ENCODE measurements around the gene LRBA. TPM values are rescaled to one million over a fixed set of nuclear protein-coding genes. Genes with fewer than 3 reads are reported as not detected.
A peak's percentile ranks its signal among the peaks of the same experiment; 100 is the strongest.
"Not testable (repeated sequence)": the region's sequence is repeated elsewhere in the genome, so short reads cannot be mapped to it uniquely, and the experiment has no call there.

The LRBA gene
- total RNA-seq, 1 experiment from 2014 or later: 25.9 TPM

GRCh38 chr4:150679018-150679764 is 335.9 kb downstream of the LRBA start:
- DNase-seq (ENCODE audit: low spot score): peak; percentile 1

- no peak for DNase-seq (ENCODE audit: low spot score)
These were observed 341.3 kb downstream of the LRBA start for GRCh38 chr4:150673793-150674192.

- DNase-seq (ENCODE audit: low spot score): no peak
These were observed 346.3 kb downstream of the LRBA start for GRCh38 chr4:150668824-150669223.

GRCh38 chr4:150664935-150665334 is 350.1 kb downstream of the LRBA start:
- DNase-seq (ENCODE audit: low spot score): peak; percentile 43

- no peak for DNase-seq (ENCODE audit: low spot score)
These were observed 352.4 kb downstream of the LRBA start for GRCh38 chr4:150662686-150663085.

GRCh38 chr4:150661551-150661950 is 353.5 kb downstream of the LRBA start:
- DNase-seq (ENCODE audit: low spot score): peak; percentile 4

- not testable (repeated sequence) for DNase-seq (ENCODE audit: low spot score)
These were observed 356.8 kb downstream of the LRBA start for GRCh38 chr4:150658258-150658657.

GRCh38 chr4:150656891-150657290 is 358.2 kb downstream of the LRBA start:
- no peak for DNase-seq (ENCODE audit: low spot score)

- no peak for DNase-seq (ENCODE audit: low spot score)
These were observed 364.3 kb downstream of the LRBA start for GRCh38 chr4:150650751-150651150.

- DNase-seq (ENCODE audit: low spot score): no peak
These were observed 367.0 kb downstream of the LRBA start for GRCh38 chr4:150648123-150648522.

GRCh38 chr4:150647008-150647407 is 368.1 kb downstream of the LRBA start:
- DNase-seq (ENCODE audit: low spot score): no peak

- DNase-seq (ENCODE audit: low spot score): no peak
These were observed 373.5 kb downstream of the LRBA start for GRCh38 chr4:150641612-150642011.

GRCh38 chr4:150632639-150633038 is 382.4 kb downstream of the LRBA start:
- no peak for DNase-seq (ENCODE audit: low spot score)

- DNase-seq (ENCODE audit: low spot score): no peak
These were observed 387.0 kb downstream of the LRBA start for GRCh38 chr4:150628073-150628472.

GRCh38 chr4:150625033-150625432 is 390.1 kb downstream of the LRBA start:
- no peak for DNase-seq (ENCODE audit: low spot score)

- DNase-seq (ENCODE audit: low spot score): no peak
These were observed 391.0 kb downstream of the LRBA start for GRCh38 chr4:150624055-150624454.

GRCh38 chr4:150619042-150619441 is 396.0 kb downstream of the LRBA start:
- no peak for DNase-seq (ENCODE audit: low spot score)

- DNase-seq (ENCODE audit: low spot score): no peak
These were observed 406.0 kb downstream of the LRBA start for GRCh38 chr4:150609131-150609530.

GRCh38 chr4:150600812-150601445 is 414.2 kb downstream of the LRBA start:
- no peak for DNase-seq (ENCODE audit: low spot score)

- DNase-seq (ENCODE audit: low spot score): no peak
These were observed 415.5 kb downstream of the LRBA start for GRCh38 chr4:150599547-150599946.

- no peak for DNase-seq (ENCODE audit: low spot score)
These were observed 416.2 kb downstream of the LRBA start for GRCh38 chr4:150598909-150599308.

GRCh38 chr4:150593996-150594395 is 421.1 kb downstream of the LRBA start:
- DNase-seq (ENCODE audit: low spot score): peak; percentile 3

- DNase-seq (ENCODE audit: low spot score): no peak
These were observed 423.2 kb downstream of the LRBA start for GRCh38 chr4:150591904-150592303.

Data from A172 (cell line).